Endothelial cell of umbilical vein (primary cell): Measurements from ENCODE around the gene SHC4. TPM values are rescaled to one million over a fixed set of nuclear protein-coding genes. Genes with fewer than 3 reads are reported as not detected.

Experiments used
- BruUV-seq: library from RNA; stranded (reverse); fragments of 400-500 nt; replicated peaks from 2 replicates; lab custom pipeline; 2021; lab: Mats Ljungman, UMichigan
- CTCF ChIA-PET: fragments of 300-600, 350-600 bp; sonication (Branson Sonifier 250); formaldehyde crosslinking; loops from one replicate; lab custom pipeline; 2021; ENCODE audit warnings: antibody characterized with exemption, inconsistent platforms; lab: Charles Lee
- POLR2A ChIA-PET: fragments of 300-600, 350-600 bp; sonication (Branson Sonifier 250); formaldehyde crosslinking; loops from one replicate; lab custom pipeline; 2021; ENCODE audit warnings: antibody characterized with exemption, inconsistent platforms; lab: Charles Lee
- DNase-seq: peaks from one replicate; pipeline ENCODE4 v3.0.0-alpha.2; 2011; ENCODE audit warnings: low read depth, low spot score
- FAIRE-seq: peaks from 2 replicates; lab custom pipeline; 2011; peaks lifted over from hg19 to GRCh38; lab: Jason Lieb, UNC
- H2AFZ ChIP-seq: 2 replicates; pipeline ENCODE4 v1.6.0; 2012; ENCODE audit warnings: low read depth, low read length, control low read depth, inconsistent platforms
- H3K27ac ChIP-seq: 2 replicates; pipeline ENCODE4 v1.5.1; 2011; ENCODE audit warnings: low read depth, mild to moderate bottlenecking, control low read depth, low read length, moderate library complexity; ENCODE audit not compliant: insufficient read depth
- H3K27me3 ChIP-seq, 2 experiments: 2 replicates each; pipeline versions ENCODE4 v1.6.0 to v1.6.1; 2011; ENCODE audit warnings: low read length in 2 of 2, mixed read lengths in 1 of 2; ENCODE audit not compliant: control insufficient read depth in 2 of 2, insufficient read depth in 2 of 2
- H3K36me3 ChIP-seq, 2 experiments: 2 replicates in 1 of 2; 3 replicates in 1 of 2; pipeline ENCODE4 v1.5.1; 2011; ENCODE audit warnings: low read length in 2 of 2, mild to moderate bottlenecking in 1 of 2, moderate library complexity in 1 of 2; ENCODE audit not compliant: control insufficient read depth in 2 of 2, insufficient read depth in 2 of 2; ENCODE audit errors: extremely low read depth in 1 of 2
- H3K4me1 ChIP-seq: 3 replicates; pipeline ENCODE4 v1.5.1; 2011; ENCODE audit warnings: mild to moderate bottlenecking, low read length; ENCODE audit not compliant: control insufficient read depth, insufficient read depth; ENCODE audit errors: extremely low read depth
- H3K4me2 ChIP-seq: 2 replicates; pipeline ENCODE4 v1.6.1; 2011; ENCODE audit warnings: low read length, control low read depth, mixed read lengths; ENCODE audit not compliant: insufficient read depth
- H3K4me3 ChIP-seq, 3 experiments: fragments of 200-600 bp in 1 of 3; sonication (generic), shearing (Covaris generic) in 1 of 3; replicated peaks in 1 of 3; 2 replicates each; pipeline ENCODE4 v1.5.1; 2011 to 2016; ENCODE audit warnings: control low read depth in 3 of 3, low read length in 3 of 3, mild to moderate bottlenecking in 2 of 3, inconsistent platforms in 1 of 3, low read depth in 1 of 3, moderate library complexity in 1 of 3; ENCODE audit not compliant: insufficient read depth in 1 of 3
- H3K79me2 ChIP-seq: 2 replicates; pipeline ENCODE4 v1.6.0; 2012; ENCODE audit warnings: low read length, inconsistent platforms; ENCODE audit not compliant: control insufficient read depth, insufficient read depth
- H3K9ac ChIP-seq: replicated peaks from 2 replicates; pipeline ENCODE3; 2011; ENCODE audit warnings: low read length, control low read depth; ENCODE audit not compliant: insufficient read depth; ENCODE audit errors: extremely low read depth
- H3K9me1 ChIP-seq: replicated peaks from 3 replicates; pipeline ENCODE4 v1.6.0; 2011; ENCODE audit warnings: mild to moderate bottlenecking, low read length; ENCODE audit not compliant: control insufficient read depth, insufficient read depth; ENCODE audit errors: extremely low read depth
- H3K9me3 ChIP-seq: replicated peaks from 2 replicates; pipeline ENCODE4 v1.5.1; 2012; ENCODE audit warnings: low read length, inconsistent platforms; ENCODE audit not compliant: control insufficient read depth, insufficient read depth
- H4K20me1 ChIP-seq: replicated peaks from 2 replicates; pipeline ENCODE3; 2011; ENCODE audit warnings: mild to moderate bottlenecking, low read length; ENCODE audit not compliant: control insufficient read depth, insufficient read depth; ENCODE audit errors: extremely low read depth
- CTCF ChIP-seq, 2 donors: IDR thresholded peaks; 1 replicate in 1 of 2; 2 replicates in 1 of 2; pipeline ENCODE4 v1.5.1; 2011; ENCODE audit warnings: low read length in 2 of 2, mild to moderate bottlenecking in 2 of 2, moderate library complexity in 2 of 2, control low read depth in 1 of 2, inconsistent platforms in 1 of 2, low read depth in 1 of 2; ENCODE audit not compliant: insufficient read depth in 1 of 2; ENCODE audit errors: extremely low read depth in 1 of 2
- EZH2 ChIP-seq: IDR thresholded peaks from 2 replicates; pipeline ENCODE4 v1.6.1; 2012; ENCODE audit warnings: borderline replicate concordance, low read depth, mild to moderate bottlenecking, moderate library complexity, low read length, inconsistent platforms; ENCODE audit not compliant: severe bottlenecking
- FOS ChIP-seq: IDR thresholded peaks from 2 replicates; pipeline ENCODE4 v1.6.1; 2011; ENCODE audit warnings: mild to moderate bottlenecking, low read length, moderate library complexity, borderline replicate concordance; ENCODE audit not compliant: insufficient read depth
- GATA2 ChIP-seq: IDR thresholded peaks from 2 replicates; pipeline ENCODE4 v1.7.0; 2011; ENCODE audit warnings: low read depth, mild to moderate bottlenecking, moderate library complexity, mixed read lengths, low read length; ENCODE audit not compliant: insufficient read length, insufficient read depth
- JUN ChIP-seq: IDR thresholded peaks from 2 replicates; pipeline ENCODE4 v1.6.1; 2011; ENCODE audit warnings: borderline replicate concordance, low read depth; ENCODE audit not compliant: insufficient read length, insufficient read depth
- MAX ChIP-seq: IDR thresholded peaks from 2 replicates; pipeline ENCODE4 v1.6.1; 2011; ENCODE audit not compliant: insufficient read depth, insufficient read length
- MYC ChIP-seq: IDR thresholded peaks from one replicate; pipeline ENCODE4 v1.6.1; 2011; ENCODE audit warnings: mild to moderate bottlenecking, low read depth, low read length
- POLR2A ChIP-seq: IDR thresholded peaks from 2 replicates; pipeline ENCODE4 v1.6.1; 2012; ENCODE audit warnings: low read depth, mild to moderate bottlenecking, control low read depth, low read length
- POLR2AphosphoS5 ChIP-seq: IDR thresholded peaks from 2 replicates; pipeline ENCODE4 v1.6.1; 2012; ENCODE audit warnings: low read depth, mild to moderate bottlenecking, control low read depth, low read length, moderate library complexity; ENCODE audit not compliant: insufficient read depth
- dilution Hi-C: fragments of 300-500 bp; cut with MboI; formaldehyde crosslinking; loops from one replicate; pipeline ENCODE4 v1.15.0; 2019; ENCODE audit warnings: low sequenced_read_pairs; ENCODE audit not compliant: extremely low pct_ligation_motif_present
- intact Hi-C: fragments of 100-400 bp; cut with micrococcal nuclease; formaldehyde crosslinking; loops from one replicate; pipeline ENCODE4 v1.10.0; 2022
- polyA plus RNA-seq, 4 experiments: library from polyadenylated mRNA; depleted of rRNA in 3 of 4; stranded (reverse) in 3 of 4; unstranded in 1 of 4; fragments of >200 nt; gene quantifications; 2 replicates each; pipeline versions ENCODE4 v1.2.1 to v1.2.3, GENCODE V29; 2011 to 2012; ENCODE audit warnings: missing spikeins in 1 of 4
- total RNA-seq: library from RNA; stranded (reverse); gene quantifications from 2 replicates; pipeline ENCODE4 v1.2.3, GENCODE V29; 2021

The SHC4 gene
- total and polyA plus RNA-seq, 2 donors (not counting 3 experiments of a cell fraction or from before 2014, with no cell fraction given) = 0.20 TPM; not detected in 1

- TF ChIP-seq MYC (no peak), GATA2 (no peak), POLR2A (no peak), FOS (no peak), JUN (no peak), EZH2 (no peak), MAX (no peak), CTCF (IDR thresholded peaks at IDR 0.05; ENCODE audit: extremely low read depth in 1 of 2, insufficient read depth in 1 of 2, low read depth in 1 of 2, low read length in 2 of 2) (no peak), POLR2AphosphoS5 (no peak)
Measured at GRCh38 chr15:48981941-48982340, 18.2 kb upstream of the SHC4 start.

More at GRCh38 chr15:48981941-48982340, 18.2 kb upstream of the SHC4 start:
- Histone ChIP-seq H3K9me1 (no peaks in the 10 kb centered on the region), H4K20me1 (no peaks in the 10 kb centered on the region), H3K4me1 (no peaks in the 10 kb centered on the region), H3K4me2 (no peak overlapping the region), H3K79me2 (no peaks in the 10 kb centered on the region), H2AFZ (no peak overlapping the region), H3K27ac (no peak overlapping the region), H3K27me3 (peaks cover 5 to 9% of the 10 kb centered on the region in 2 experiments), H3K36me3 (no peaks in the 10 kb centered on the region), H3K9me3 (no peaks in the 10 kb centered on the region), H3K9ac (no peak overlapping the region), H3K4me3 (no peak overlapping the region)
- no peak for DNase-seq
- no TSS peak for BruUV-seq
- POLR2A ChIA-PET = interaction anchor here (0.6 kb wide), 1 partner anchor 55 kb away, joined by 5 read pairs; no protein-coding TSS in a partner anchor
- dilution Hi-C loops = no loop called here
- FAIRE-seq = no peak
- CTCF ChIA-PET = no interaction called here
- intact Hi-C loops = no loop called here
